ENCODE measurements around the gene BNC2. TPM values are rescaled to one million over a fixed set of nuclear protein-coding genes. Genes with fewer than 3 reads are reported as not detected.

The BNC2 gene
- total RNA-seq, 1 experiment from 2014 or later, result 43.6 TPM

DNA sequence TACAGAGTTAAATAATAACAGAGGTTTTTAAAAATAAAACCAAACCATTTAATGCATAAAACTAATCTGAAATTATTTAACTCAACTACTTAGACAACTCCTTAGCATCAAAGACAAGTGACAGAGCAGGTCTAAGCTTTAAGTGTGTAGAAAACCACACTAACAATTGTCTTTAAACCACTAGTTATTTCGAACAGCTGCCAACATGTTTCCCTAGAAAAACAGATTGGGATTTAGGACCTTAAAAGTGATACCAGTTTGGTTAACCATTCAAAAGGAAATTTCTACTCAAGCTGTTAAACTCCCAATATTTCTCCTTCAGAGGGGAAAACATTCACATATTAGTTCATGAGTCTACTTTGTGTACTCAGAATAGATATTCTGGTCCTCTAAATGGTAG lies 208.7 kb downstream of the BNC2 start:
- H3K9ac ChIP-seq (ENCODE audit: extremely low read depth, insufficient read length, low read length), result no peak overlapping the region
- no peak overlapping the region for H3K56ac ChIP-seq (ENCODE audit: insufficient read length, low read depth, low read length)
- no peak overlapping the region for H2BK5ac ChIP-seq (ENCODE audit: insufficient read length, low read length)
- H3K4ac ChIP-seq (ENCODE audit: low read depth, low read length), result no peak overlapping the region
- no peak overlapping the region for H4K8ac ChIP-seq (replicated peaks; ENCODE audit: insufficient read length, low read depth, low read length)
- no peak overlapping the region for H3T11ph ChIP-seq (ENCODE audit: low read length)
- H3K9me3 ChIP-seq (ENCODE audit: control insufficient read depth, low read depth, low read length), result no peaks in the 10 kb centered on the region
- no peak overlapping the region for H2BK12ac ChIP-seq (ENCODE audit: insufficient read length, low read depth, low read length)
- Mint-ChIP-seq H3K4me1 (peaks cover 7 to 27% of the 10 kb centered on the region in 2 experiments), H3K27ac (no peak overlapping the region), H3K9me3 (no peaks in the 10 kb centered on the region), H3K4me3 (no peak overlapping the region), H3K36me3 (ENCODE audit: insufficient read depth in 1 of 3, low read depth in 3 of 3) (no peaks in the 10 kb centered on the region; a peak in 1 of 7 replicates), H3K27me3 (ENCODE audit: low read depth) (no peaks in the 10 kb centered on the region)
- H2AK5ac ChIP-seq (ENCODE audit: insufficient read length, low read length), result no peak overlapping the region
- H3K79me1 ChIP-seq (ENCODE audit: insufficient read depth, low read depth, low read length, poor library complexity, severe bottlenecking), result no peaks in the 10 kb centered on the region
- H4K91ac ChIP-seq (ENCODE audit: insufficient read length, low read depth, low read length), result no peak overlapping the region
- WGBS (ENCODE audit: extremely low coverage, insufficient read length, low lambda C conversion rate), result no CpG with 5 or more reads among the region's 1 CpG
- no peak overlapping the region for H3K27ac ChIP-seq (ENCODE audit: insufficient read length, low read depth, low read length)
- H3K18ac ChIP-seq (ENCODE audit: insufficient read length, low read depth, low read length), result no peak overlapping the region
- no peaks in the 10 kb centered on the region for H4K20me1 ChIP-seq (ENCODE audit: control insufficient read depth, insufficient read depth, insufficient read length)
- H2BK120ac ChIP-seq (ENCODE audit: low read depth, low read length, poor library complexity, severe bottlenecking), result no peak overlapping the region
- no peaks in the 10 kb centered on the region for H3K27me3 ChIP-seq (ENCODE audit: insufficient read depth, low read length)
- no peak overlapping the region for H3K23ac ChIP-seq (ENCODE audit: insufficient read length, low read depth, low read length)
- H3K4me1 ChIP-seq (ENCODE audit: insufficient read depth, low read length), result no peaks in the 10 kb centered on the region
- no peak overlapping the region for H2BK15ac ChIP-seq (ENCODE audit: low read depth, low read length)
- H2AFZ ChIP-seq (ENCODE audit: low read length), result no peak overlapping the region
- no peak overlapping the region for H2BK20ac ChIP-seq (ENCODE audit: low read depth, low read length, poor library complexity, severe bottlenecking)
- no peak for DNase-seq
- H4K5ac ChIP-seq (ENCODE audit: insufficient read length, low read depth, low read length), result no peak overlapping the region
- H3K23me2 ChIP-seq (ENCODE audit: insufficient read length, low read depth, low read length, poor library complexity, severe bottlenecking), result no peaks in the 10 kb centered on the region
- TF ChIP-seq, protein P1, sequence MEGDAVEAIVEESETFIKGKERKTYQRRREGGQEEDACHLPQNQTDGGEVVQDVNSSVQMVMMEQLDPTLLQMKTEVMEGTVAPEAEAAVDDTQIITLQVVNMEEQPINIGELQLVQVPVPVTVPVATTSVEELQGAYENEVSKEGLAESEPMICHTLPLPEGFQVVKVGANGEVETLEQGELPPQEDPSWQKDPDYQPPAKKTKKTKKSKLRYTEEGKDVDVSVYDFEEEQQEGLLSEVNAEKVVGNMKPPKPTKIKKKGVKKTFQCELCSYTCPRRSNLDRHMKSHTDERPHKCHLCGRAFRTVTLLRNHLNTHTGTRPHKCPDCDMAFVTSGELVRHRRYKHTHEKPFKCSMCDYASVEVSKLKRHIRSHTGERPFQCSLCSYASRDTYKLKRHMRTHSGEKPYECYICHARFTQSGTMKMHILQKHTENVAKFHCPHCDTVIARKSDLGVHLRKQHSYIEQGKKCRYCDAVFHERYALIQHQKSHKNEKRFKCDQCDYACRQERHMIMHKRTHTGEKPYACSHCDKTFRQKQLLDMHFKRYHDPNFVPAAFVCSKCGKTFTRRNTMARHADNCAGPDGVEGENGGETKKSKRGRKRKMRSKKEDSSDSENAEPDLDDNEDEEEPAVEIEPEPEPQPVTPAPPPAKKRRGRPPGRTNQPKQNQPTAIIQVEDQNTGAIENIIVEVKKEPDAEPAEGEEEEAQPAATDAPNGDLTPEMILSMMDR (conservative IDR thresholded peaks at IDR 0.05), result no peak
- H3K79me2 ChIP-seq (ENCODE audit: insufficient read depth, low read length), result no peaks in the 10 kb centered on the region
- H3K14ac ChIP-seq (ENCODE audit: insufficient read depth, low read length), result no peak overlapping the region
- H3K4me2 ChIP-seq (ENCODE audit: insufficient read depth, insufficient read length, low read length), result no peak overlapping the region

All from H9 (cell line).